K562 (cell line): ENCODE data around the gene TMC4. TPM values are rescaled to one million over a fixed set of nuclear protein-coding genes. Genes with fewer than 3 reads are reported as not detected.

Experiments used
- ELF2 ChIP-seq: fragments of 250-450 bp; sonication (Bioruptor Pico); IDR thresholded peaks from 2 replicates; pipeline ENCODE4 v1.5.0; 2021; ENCODE audit warnings: mild to moderate bottlenecking
- NFE2 ChIP-seq: IDR thresholded peaks from 2 replicates; pipeline ENCODE4 v1.6.1; 2014; ENCODE audit warnings: antibody characterized with exemption, low read depth
- PHF8 ChIP-seq: fragments of 200-600 bp; sonication (generic); IDR thresholded peaks from 2 replicates; pipeline ENCODE4 v1.6.1; 2012; ENCODE audit warnings: mixed run types, mild to moderate bottlenecking, inconsistent platforms, low read length, moderate library complexity, borderline replicate concordance
- TEAD2 ChIP-seq: fragments of 450-650 bp; IDR thresholded peaks from 2 replicates; pipeline ENCODE4 v1.6.1; 2016; ENCODE audit warnings: missing genetic modification characterization, control low read depth, missing compliant biosample characterization
- ZNF785 ChIP-seq: fragments of 250-450 bp; sonication (Bioruptor Pico); IDR thresholded peaks from 2 replicates; pipeline ENCODE4 v1.4.0; 2020; ENCODE audit warnings: mild to moderate bottlenecking
- polyA plus RNA-seq, 8 experiments: library from polyadenylated mRNA; depleted of rRNA in 4 of 8; stranded (reverse) in 5 of 8; unstranded in 3 of 8; fragments of >200 nt; fragmentation: Nextera tagmentation in 2 of 8; fragmentation: Illumina TruSeq in 1 of 8; extraction: Ambion mirVana in 2 of 8; extraction: Trizol in 1 of 8; gene quantifications; 2 replicates each; pipeline versions ENCODE4 v1.2.1 to v1.2.3, GENCODE V29; 2011 to 2014; ENCODE audit warnings: inconsistent platforms in 1 of 8, missing spikeins in 1 of 8
- total RNA-seq, 7 experiments: library from RNA; depleted of rRNA in 6 of 7; stranded (reverse); fragments of >200 nt in 6 of 7; fragmentation: Illumina TruSeq in 2 of 7; extraction: Trizol in 2 of 7; gene quantifications; 2 replicates each; pipeline versions ENCODE4 v1.2.1 to v1.2.3, GENCODE V29; 2011 to 2021; ENCODE audit warnings: low replicate concordance in 1 of 7
- TF ChIP-seq, protein P1 (sequence below): fragments of 450-650 bp; IDR thresholded peaks from 2 replicates; pipeline ENCODE4 v1.6.1; 2016; ENCODE audit warnings: mild to moderate bottlenecking, moderate library complexity
- TF ChIP-seq, protein P2 (sequence below), 2 experiments: fragments of 450-650 bp; IDR thresholded peaks; 2 replicates each; pipeline ENCODE4 v1.6.1; 2016; ENCODE audit warnings: mild to moderate bottlenecking in 2 of 2, borderline replicate concordance in 1 of 2, low read depth in 1 of 2, moderate library complexity in 1 of 2

The TMC4 gene
- total and polyA plus RNA-seq, 9 of the 15 experiments (the other 6 are each of a cell fraction or from before 2014, with no cell fraction given): 0.12 to 0.79 (median 0.36) TPM; not detected in 2

DNA sequence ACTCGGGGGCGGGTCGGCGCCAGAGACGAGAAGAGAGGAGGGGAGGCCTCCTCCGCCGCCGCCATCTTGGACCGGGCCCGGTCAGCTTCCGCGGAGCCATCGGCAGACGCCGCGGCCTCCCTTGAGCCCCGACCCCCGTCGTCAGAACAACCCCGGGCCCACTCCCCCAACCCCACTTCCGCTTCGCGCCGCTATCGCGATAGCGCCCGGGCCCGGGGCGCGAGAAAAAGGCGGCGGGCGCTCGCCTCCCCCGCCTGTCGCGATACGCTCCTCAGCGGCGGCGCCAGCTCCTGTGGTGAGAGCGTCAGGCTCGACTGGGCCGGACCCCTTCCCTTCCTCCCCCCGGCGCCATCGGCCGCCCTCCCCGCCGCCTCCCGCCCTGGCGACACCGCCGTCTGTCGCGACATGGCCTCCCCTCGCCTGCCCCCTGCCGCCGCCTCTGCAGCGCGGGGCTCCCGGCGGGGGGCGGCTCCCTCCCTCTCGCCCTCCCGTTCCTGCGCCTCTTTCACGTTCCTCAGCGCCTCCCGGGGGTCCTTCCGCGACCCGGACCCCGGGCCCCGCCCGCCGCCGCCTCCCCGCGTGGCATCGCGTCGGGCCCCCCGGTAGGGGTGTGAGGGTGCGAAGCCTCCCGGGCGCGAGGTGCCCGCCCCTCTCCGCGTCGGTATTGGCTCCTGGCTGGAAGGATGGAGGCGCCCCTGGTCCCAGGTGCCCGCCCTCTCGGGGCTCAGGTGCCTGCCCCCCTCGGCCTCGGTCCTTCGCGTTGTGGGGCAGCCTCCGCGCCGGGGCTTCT lies 35.1 kb downstream of the TMC4 start, which contains the start of gene CNOT3 (continued):
- TF ChIP-seq, protein P1, sequence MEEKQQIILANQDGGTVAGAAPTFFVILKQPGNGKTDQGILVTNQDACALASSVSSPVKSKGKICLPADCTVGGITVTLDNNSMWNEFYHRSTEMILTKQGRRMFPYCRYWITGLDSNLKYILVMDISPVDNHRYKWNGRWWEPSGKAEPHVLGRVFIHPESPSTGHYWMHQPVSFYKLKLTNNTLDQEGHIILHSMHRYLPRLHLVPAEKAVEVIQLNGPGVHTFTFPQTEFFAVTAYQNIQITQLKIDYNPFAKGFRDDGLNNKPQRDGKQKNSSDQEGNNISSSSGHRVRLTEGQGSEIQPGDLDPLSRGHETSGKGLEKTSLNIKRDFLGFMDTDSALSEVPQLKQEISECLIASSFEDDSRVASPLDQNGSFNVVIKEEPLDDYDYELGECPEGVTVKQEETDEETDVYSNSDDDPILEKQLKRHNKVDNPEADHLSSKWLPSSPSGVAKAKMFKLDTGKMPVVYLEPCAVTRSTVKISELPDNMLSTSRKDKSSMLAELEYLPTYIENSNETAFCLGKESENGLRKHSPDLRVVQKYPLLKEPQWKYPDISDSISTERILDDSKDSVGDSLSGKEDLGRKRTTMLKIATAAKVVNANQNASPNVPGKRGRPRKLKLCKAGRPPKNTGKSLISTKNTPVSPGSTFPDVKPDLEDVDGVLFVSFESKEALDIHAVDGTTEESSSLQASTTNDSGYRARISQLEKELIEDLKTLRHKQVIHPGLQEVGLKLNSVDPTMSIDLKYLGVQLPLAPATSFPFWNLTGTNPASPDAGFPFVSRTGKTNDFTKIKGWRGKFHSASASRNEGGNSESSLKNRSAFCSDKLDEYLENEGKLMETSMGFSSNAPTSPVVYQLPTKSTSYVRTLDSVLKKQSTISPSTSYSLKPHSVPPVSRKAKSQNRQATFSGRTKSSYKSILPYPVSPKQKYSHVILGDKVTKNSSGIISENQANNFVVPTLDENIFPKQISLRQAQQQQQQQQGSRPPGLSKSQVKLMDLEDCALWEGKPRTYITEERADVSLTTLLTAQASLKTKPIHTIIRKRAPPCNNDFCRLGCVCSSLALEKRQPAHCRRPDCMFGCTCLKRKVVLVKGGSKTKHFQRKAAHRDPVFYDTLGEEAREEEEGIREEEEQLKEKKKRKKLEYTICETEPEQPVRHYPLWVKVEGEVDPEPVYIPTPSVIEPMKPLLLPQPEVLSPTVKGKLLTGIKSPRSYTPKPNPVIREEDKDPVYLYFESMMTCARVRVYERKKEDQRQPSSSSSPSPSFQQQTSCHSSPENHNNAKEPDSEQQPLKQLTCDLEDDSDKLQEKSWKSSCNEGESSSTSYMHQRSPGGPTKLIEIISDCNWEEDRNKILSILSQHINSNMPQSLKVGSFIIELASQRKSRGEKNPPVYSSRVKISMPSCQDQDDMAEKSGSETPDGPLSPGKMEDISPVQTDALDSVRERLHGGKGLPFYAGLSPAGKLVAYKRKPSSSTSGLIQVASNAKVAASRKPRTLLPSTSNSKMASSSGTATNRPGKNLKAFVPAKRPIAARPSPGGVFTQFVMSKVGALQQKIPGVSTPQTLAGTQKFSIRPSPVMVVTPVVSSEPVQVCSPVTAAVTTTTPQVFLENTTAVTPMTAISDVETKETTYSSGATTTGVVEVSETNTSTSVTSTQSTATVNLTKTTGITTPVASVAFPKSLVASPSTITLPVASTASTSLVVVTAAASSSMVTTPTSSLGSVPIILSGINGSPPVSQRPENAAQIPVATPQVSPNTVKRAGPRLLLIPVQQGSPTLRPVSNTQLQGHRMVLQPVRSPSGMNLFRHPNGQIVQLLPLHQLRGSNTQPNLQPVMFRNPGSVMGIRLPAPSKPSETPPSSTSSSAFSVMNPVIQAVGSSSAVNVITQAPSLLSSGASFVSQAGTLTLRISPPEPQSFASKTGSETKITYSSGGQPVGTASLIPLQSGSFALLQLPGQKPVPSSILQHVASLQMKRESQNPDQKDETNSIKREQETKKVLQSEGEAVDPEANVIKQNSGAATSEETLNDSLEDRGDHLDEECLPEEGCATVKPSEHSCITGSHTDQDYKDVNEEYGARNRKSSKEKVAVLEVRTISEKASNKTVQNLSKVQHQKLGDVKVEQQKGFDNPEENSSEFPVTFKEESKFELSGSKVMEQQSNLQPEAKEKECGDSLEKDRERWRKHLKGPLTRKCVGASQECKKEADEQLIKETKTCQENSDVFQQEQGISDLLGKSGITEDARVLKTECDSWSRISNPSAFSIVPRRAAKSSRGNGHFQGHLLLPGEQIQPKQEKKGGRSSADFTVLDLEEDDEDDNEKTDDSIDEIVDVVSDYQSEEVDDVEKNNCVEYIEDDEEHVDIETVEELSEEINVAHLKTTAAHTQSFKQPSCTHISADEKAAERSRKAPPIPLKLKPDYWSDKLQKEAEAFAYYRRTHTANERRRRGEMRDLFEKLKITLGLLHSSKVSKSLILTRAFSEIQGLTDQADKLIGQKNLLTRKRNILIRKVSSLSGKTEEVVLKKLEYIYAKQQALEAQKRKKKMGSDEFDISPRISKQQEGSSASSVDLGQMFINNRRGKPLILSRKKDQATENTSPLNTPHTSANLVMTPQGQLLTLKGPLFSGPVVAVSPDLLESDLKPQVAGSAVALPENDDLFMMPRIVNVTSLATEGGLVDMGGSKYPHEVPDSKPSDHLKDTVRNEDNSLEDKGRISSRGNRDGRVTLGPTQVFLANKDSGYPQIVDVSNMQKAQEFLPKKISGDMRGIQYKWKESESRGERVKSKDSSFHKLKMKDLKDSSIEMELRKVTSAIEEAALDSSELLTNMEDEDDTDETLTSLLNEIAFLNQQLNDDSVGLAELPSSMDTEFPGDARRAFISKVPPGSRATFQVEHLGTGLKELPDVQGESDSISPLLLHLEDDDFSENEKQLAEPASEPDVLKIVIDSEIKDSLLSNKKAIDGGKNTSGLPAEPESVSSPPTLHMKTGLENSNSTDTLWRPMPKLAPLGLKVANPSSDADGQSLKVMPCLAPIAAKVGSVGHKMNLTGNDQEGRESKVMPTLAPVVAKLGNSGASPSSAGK: no peak
- TF ChIP-seq NFE2: no peak
- TF ChIP-seq, protein P2, sequence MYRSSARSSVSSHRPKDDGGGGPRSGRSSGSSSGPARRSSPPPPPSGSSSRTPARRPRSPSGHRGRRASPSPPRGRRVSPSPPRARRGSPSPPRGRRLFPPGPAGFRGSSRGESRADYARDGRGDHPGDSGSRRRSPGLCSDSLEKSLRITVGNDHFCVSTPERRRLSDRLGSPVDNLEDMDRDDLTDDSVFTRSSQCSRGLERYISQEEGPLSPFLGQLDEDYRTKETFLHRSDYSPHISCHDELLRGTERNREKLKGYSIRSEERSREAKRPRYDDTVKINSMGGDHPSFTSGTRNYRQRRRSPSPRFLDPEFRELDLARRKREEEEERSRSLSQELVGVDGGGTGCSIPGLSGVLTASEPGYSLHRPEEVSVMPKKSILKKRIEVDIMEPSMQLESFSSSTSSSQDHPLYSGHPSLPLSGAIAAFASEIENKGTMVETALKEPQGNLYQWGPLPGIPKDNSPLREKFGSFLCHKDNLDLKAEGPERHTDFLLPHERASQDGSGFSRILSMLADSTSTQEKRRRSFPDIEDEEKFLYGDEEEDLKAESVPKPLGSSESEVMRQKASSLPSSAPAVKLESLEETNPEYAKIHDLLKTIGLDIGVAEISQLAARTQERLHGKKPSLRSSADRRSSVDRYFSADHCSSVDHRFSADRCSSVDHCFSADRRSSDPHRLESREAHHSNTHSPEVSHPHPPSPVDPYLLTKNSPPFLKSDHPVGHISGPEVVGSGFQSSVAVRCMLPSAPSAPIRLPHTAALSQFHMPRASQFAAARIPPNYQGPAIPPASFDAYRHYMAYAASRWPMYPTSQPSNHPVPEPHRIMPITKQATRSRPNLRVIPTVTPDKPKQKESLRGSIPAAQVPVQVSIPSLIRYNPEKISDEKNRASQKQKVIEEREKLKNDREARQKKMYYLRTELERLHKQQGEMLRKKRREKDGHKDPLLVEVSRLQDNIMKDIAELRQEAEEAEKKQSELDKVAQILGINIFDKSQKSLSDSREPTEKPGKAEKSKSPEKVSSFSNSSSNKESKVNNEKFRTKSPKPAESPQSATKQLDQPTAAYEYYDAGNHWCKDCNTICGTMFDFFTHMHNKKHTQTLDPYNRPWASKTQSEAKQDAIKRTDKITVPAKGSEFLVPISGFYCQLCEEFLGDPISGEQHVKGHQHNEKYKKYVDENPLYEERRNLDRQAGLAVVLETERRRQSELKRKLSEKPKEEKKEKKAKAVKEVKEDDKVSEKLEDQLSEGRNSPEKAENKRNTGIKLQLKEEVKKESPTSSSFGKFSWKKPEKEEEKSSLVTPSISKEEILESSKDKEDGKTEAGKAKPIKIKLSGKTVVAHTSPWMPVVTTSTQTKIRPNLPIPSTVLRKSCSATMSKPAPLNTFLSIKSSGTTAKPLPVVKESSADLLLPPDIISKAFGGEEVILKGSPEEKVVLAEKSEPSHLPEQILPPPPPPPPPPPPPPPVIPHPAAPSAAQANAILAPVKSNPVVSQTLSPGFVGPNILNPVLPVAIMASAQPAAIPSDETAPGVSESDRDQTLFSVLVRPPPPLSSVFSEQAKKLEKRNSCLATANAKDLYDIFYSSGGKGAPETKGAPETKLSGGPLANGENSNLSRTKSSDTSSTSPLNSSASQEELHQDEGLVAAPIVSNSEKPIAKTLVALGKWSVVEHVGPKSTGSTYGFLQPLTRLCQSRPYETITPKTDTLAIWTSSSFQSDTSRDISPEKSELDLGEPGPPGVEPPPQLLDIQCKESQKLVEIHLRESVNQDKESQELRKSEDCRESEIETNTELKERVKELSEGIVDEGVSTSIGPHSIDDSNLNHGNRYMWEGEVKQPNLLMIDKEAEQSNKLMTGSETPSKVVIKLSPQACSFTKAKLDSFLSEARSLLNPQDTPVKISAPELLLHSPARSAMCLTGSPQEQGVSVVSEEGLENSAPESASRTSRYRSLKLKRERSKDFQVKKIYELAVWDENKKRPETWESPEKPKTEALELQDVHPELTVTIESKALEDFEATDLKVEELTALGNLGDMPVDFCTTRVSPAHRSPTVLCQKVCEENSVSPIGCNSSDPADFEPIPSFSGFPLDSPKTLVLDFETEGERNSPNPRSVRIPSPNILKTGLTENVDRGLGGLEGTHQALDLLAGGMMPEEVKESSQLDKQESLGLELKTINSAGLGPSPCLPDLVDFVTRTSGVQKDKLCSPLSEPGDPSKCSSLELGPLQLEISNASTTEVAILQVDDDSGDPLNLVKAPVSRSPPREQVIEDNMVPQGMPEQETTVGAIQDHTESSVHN (IDR thresholded peaks at IDR 0.05; ENCODE audit: borderline replicate concordance in 1 of 2, low read depth in 1 of 2): no peak
- TF ChIP-seq ELF2: no peak
- TF ChIP-seq ZNF785 (CRISPR knock-in tag): no peak
- TF ChIP-seq TEAD2: no peak
- peak; percentile 79; the same call in 1 of the 2 replicates for TF ChIP-seq PHF8
